Measurements from ENCODE around the gene DNAJB13.
A peak's percentile ranks its signal among the peaks of the same experiment; 100 is the strongest.

The DNAJB13 gene

GRCh38 chr11:74001822-74002286, 51.0 kb downstream of the DNAJB13 start:
- no peak for DNase-seq

- no peak for DNase-seq
Observed at GRCh38 chr11:74002832-74003231, 52.0 kb downstream of the DNAJB13 start.

GRCh38 chr11:74004046-74004695, 53.3 kb downstream of the DNAJB13 start:
- DNase-seq, result no peak

- peak; percentile 21 to 74 (median 50) for DNase-seq
Observed at GRCh38 chr11:74004759-74005615, 54.2 kb downstream of the DNAJB13 start.

- DNase-seq, result no peak
Observed at GRCh38 chr11:74005721-74006517, 55.1 kb downstream of the DNAJB13 start.

- DNase-seq, result no peak
Observed at GRCh38 chr11:74006743-74007304, 56.0 kb downstream of the DNAJB13 start.

GRCh38 chr11:74007691-74008372, 57.0 kb downstream of the DNAJB13 start:
- no peak for DNase-seq

GRCh38 chr11:74008373-74009229, 57.8 kb downstream of the DNAJB13 start, which contains the start of gene UCP3:
UCP3 (minus strand) TSS chr11:74009085; CDS start chr11:74007042, 2,043 bp downstream.
- DNase-seq, result no peak

- no peak for DNase-seq
Observed at GRCh38 chr11:74009230-74009547, 58.4 kb downstream of the DNAJB13 start.

- DNase-seq, result no peak
Observed at GRCh38 chr11:74009675-74010305, 59.0 kb downstream of the DNAJB13 start.

- DNase-seq, result no peak
Observed at GRCh38 chr11:74010306-74011300, 59.8 kb downstream of the DNAJB13 start.

- DNase-seq, result no peak
Observed at GRCh38 chr11:74011360-74012073, 60.7 kb downstream of the DNAJB13 start.

- DNase-seq, result no peak
Observed at GRCh38 chr11:74012074-74012809, 61.4 kb downstream of the DNAJB13 start.

- DNase-seq, result no peak
Observed at GRCh38 chr11:74013141-74013540, 62.3 kb downstream of the DNAJB13 start.

GRCh38 chr11:74014880-74015279, 64.1 kb downstream of the DNAJB13 start:
- no peak for DNase-seq

GRCh38 chr11:74015919-74016684, 65.3 kb downstream of the DNAJB13 start:
- no peak for DNase-seq

GRCh38 chr11:74017631-74018030, 66.8 kb downstream of the DNAJB13 start:
- no peak for DNase-seq

Measured in activated CD4-positive, CD25-positive, alpha-beta regulatory T cell (primary cell).